ENCODE measurements around the gene ARPP19.
"Not testable (repeated sequence)": the region's sequence is repeated elsewhere in the genome, so short reads cannot be mapped to it uniquely, and the experiment has no call there.

ARPP19 gene

DNA sequence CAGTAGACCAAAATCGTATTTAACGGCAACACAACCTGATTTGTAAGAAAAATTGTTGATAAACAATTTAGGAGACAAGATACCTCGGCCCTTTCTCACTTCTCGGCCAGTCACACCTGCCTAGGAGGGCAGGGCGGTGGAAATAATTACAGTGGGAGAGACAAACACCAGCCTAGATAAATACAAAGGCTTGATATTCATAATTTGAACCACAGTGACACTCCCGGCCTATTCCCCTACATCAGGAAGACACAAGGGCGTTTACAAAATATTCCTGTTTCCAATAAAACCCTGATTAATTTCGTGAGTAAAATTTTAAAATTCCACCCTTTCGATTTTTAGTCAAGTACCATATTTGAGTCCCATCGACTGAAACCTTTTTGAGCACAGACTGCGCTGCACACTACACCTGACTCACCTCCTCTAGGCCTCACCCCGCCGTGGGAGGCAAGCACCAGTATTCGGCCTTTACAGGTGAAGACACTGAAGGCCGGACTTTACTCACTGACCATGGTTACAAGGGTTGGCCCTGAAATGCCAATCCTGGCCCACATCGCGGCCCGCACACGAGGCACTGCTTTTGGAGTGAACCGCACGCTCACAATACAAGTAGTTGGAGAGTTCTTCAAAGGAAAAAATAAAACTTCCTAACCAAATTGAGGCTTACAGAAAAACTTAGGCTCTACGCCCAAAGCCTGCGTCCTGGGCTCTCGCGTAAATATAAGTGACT, 794 bp downstream of the ARPP19 start:
- Histone ChIP-seq H3K4me3 (ENCODE audit: low read depth in 1 of 5, low read length in 5 of 5) (peak overlapping the region; percentile 72 to 91 (median 86)), H3K9me3 (ENCODE audit: control insufficient read depth in 5 of 5, low read length in 5 of 5) (no peaks in the 10 kb centered on the region), H3K9ac (ENCODE audit: low read length in 5 of 5) (peak overlapping the region; percentile 90 to 99 (median 95)), H3K36me3 (ENCODE audit: control insufficient read depth in 5 of 5, insufficient read depth in 5 of 5, low read length in 5 of 5) (no peaks in the 10 kb centered on the region), H3K4me1 (ENCODE audit: control insufficient read depth in 5 of 5, insufficient read depth in 5 of 5, low read length in 5 of 5) (peaks cover 0 to 32% (median 25%) of the 10 kb centered on the region in 5 donors), H3K27ac (ENCODE audit: low read depth, low read length) (peak overlapping the region; percentile 88), H3K27me3 (ENCODE audit: control insufficient read depth in 5 of 5, insufficient read depth in 4 of 5, low read length in 5 of 5) (no peaks in the 10 kb centered on the region)

DNA sequence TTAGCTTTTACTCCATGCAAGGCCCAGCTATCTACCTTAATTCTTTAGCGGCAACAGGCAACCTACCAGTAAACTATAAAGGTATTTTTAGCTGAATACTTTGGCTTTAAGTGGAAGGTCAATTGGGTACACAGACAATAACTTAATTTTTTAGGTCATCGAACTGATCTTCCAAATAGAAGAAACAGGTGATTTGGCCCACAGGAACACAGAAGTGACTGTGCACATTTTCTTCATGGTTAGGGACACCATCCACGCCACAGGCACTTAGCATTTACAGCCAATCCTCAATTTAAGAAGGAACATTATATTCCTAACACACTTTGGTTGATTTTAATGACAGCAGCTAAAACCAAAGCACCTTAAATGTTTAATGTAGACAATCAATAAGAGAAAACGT, 1.9 kb downstream of the ARPP19 start:
- H3K4me1 ChIP-seq (ENCODE audit: control insufficient read depth in 5 of 5, insufficient read depth in 5 of 5, low read length in 5 of 5) = peaks cover 0 to 35% (median 25%) of the 10 kb centered on the region in 5 donors
- peak overlapping the region in 4 of 5 donors; percentile 21 to 57 (median 46) for H3K9ac ChIP-seq (ENCODE audit: low read length in 5 of 5)
- no peaks in the 10 kb centered on the region for H3K9me3 ChIP-seq (ENCODE audit: control insufficient read depth in 5 of 5, low read length in 5 of 5)
- no peaks in the 10 kb centered on the region for H3K27me3 ChIP-seq (ENCODE audit: control insufficient read depth in 5 of 5, insufficient read depth in 4 of 5, low read length in 5 of 5)
- H3K4me3 ChIP-seq (ENCODE audit: low read depth in 1 of 5, low read length in 5 of 5) = peak overlapping the region in 3 of 5 donors; percentile 75 to 88 (median 86)
- no peaks in the 10 kb centered on the region for H3K36me3 ChIP-seq (ENCODE audit: control insufficient read depth in 5 of 5, insufficient read depth in 5 of 5, low read length in 5 of 5)
- no peak overlapping the region for H3K27ac ChIP-seq (ENCODE audit: low read depth, low read length)

DNA sequence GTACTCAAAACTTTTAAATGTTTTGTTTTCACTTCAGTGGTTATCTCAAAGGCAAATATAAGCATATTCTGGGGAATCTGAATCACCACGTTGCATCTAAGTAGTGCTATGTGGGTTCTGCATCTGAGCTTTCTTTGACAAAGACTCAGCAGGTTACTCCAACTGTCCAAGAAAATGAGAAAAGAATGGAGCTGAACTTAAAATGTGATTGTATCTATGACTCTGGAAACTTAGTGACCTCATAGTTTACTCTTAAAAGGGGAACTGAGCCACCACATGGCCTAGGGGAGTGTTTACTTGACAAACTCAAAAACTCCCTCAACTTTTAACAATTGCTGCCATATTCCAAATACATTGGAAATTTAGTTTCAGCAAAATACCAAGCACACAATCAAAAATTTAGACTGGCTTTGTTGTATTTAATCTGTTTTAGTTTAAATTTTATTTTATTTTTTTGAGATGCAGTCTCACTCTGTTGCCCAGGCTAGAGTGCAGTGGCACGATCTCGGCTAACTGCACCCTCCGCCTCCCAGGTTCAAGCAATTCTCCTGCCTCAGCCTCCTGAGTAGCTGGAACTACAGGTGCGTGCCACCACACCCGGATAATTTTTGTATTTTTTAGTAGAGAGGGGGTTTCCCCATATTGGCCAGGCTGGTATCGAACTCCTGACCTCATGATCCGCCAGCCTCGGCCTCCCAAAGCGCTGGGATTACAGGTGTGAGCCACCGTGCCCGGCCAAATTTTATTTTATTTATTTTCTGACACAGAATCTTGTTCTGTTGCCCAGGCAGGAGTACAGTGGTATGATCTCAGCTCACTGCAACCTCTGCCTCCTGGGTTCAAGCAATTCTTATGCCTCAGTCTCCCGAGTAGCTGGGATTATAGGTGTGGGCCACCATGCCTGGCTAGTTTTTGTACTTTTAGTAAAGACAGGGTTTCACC, 3.1 kb downstream of the ARPP19 start:
- H3K36me3 ChIP-seq (ENCODE audit: control insufficient read depth in 5 of 5, insufficient read depth in 5 of 5, low read length in 5 of 5); H3K9me3 ChIP-seq (ENCODE audit: control insufficient read depth in 5 of 5, low read length in 5 of 5); H3K27ac ChIP-seq (ENCODE audit: low read depth, low read length); H3K9ac ChIP-seq (ENCODE audit: low read length in 5 of 5); H3K27me3 ChIP-seq (ENCODE audit: control insufficient read depth in 5 of 5, insufficient read depth in 4 of 5, low read length in 5 of 5); H3K4me3 ChIP-seq (ENCODE audit: low read depth in 1 of 5, low read length in 5 of 5): not testable (repeated sequence)
- peaks cover 0 to 38% (median 32%) of the 10 kb centered on the region in 5 donors for H3K4me1 ChIP-seq (ENCODE audit: control insufficient read depth in 5 of 5, insufficient read depth in 5 of 5, low read length in 5 of 5)

DNA sequence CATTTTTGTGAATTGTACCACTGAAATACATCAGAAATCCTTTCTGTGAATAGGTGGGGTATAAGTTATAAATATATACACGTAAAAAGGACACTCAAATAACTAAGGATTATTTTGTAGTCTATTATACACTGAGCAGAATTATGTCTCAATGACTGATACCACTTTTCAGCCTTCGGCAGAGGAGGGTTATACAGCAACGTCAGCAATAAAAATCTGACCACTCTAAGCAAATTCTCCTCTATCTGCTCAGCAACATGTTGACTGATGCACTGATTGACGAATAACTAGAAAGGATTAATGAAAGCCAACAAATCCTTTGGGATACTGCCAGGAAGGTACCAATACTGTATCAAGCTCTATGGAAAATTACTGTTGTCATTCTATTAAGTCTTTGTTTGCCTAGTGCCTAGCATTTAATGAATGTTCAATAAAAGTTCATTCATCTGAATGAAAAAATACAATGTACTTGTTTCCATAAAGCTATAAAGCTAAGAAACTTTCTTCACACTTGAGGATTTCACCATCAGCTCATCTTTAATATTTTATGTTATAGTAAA, 5.2 kb downstream of the ARPP19 start:
- Histone ChIP-seq H3K4me3 (ENCODE audit: low read depth in 1 of 5, low read length in 5 of 5) (no peak overlapping the region), H3K9ac (ENCODE audit: low read length in 5 of 5) (no peak overlapping the region), H3K9me3 (ENCODE audit: control insufficient read depth in 5 of 5, low read length in 5 of 5) (no peaks in the 10 kb centered on the region), H3K36me3 (ENCODE audit: control insufficient read depth in 5 of 5, insufficient read depth in 5 of 5, low read length in 5 of 5) (peaks cover 0 to 2% (median 0%) of the 10 kb centered on the region in 5 donors), H3K27me3 (ENCODE audit: control insufficient read depth in 5 of 5, insufficient read depth in 4 of 5, low read length in 5 of 5) (no peaks in the 10 kb centered on the region), H3K27ac (ENCODE audit: low read depth, low read length) (no peak overlapping the region), H3K4me1 (ENCODE audit: control insufficient read depth in 5 of 5, insufficient read depth in 5 of 5, low read length in 5 of 5) (peaks cover 0 to 39% (median 32%) of the 10 kb centered on the region in 5 donors)

DNA sequence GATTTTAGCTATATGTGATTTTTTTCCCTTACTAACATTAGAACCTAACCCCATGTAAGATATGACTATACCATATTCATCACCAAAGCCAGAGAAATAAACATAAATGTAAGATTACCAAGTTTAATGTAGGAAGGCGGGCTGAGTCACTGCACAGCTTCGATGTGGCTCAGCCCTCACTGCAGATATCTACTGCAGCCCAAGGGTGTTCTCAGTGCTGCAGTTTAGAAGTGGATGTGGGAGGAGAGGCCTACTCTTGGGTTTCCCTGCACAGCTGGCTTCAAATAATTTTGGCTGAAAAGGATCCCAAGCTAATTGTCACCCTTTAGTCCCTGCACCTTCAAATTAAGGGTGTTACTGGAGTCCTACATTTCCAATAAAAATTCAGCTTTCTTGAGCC, 9.3 kb downstream of the ARPP19 start:
- Histone ChIP-seq H3K36me3 (ENCODE audit: control insufficient read depth in 5 of 5, insufficient read depth in 5 of 5, low read length in 5 of 5) (peaks cover 0 to 6% (median 2%) of the 10 kb centered on the region in 5 donors), H3K4me1 (ENCODE audit: control insufficient read depth in 5 of 5, insufficient read depth in 5 of 5, low read length in 5 of 5) (peaks cover 0 to 21% (median 18%) of the 10 kb centered on the region in 5 donors), H3K4me3 (ENCODE audit: low read depth in 1 of 5, low read length in 5 of 5) (no peak overlapping the region), H3K9me3 (ENCODE audit: control insufficient read depth in 5 of 5, low read length in 5 of 5) (no peaks in the 10 kb centered on the region), H3K27me3 (ENCODE audit: control insufficient read depth in 5 of 5, insufficient read depth in 4 of 5, low read length in 5 of 5) (no peaks in the 10 kb centered on the region), H3K27ac (ENCODE audit: low read depth, low read length) (no peak overlapping the region), H3K9ac (ENCODE audit: low read length in 5 of 5) (no peak overlapping the region)

DNA sequence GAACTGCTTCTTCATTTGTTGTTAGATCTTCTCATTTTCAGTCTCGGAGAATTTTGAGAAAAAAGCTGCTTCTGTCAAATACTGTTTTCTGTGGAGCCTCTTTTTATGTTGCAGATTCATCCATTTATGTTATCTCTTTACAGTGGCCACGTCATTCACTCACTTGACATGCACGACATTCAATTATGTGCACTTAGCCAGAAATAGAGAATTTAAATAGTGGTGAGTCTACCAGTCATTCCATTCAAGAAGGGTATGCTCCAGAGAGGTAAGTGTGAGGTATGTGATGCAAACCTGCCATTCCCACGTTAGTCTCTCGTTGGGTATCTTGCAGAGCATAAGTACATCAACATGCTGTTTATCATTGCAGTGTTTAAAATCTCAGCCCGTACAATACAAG, 9.8 kb downstream of the ARPP19 start:
- peaks cover 0 to 21% (median 18%) of the 10 kb centered on the region in 5 donors for H3K4me1 ChIP-seq (ENCODE audit: control insufficient read depth in 5 of 5, insufficient read depth in 5 of 5, low read length in 5 of 5)

DNA sequence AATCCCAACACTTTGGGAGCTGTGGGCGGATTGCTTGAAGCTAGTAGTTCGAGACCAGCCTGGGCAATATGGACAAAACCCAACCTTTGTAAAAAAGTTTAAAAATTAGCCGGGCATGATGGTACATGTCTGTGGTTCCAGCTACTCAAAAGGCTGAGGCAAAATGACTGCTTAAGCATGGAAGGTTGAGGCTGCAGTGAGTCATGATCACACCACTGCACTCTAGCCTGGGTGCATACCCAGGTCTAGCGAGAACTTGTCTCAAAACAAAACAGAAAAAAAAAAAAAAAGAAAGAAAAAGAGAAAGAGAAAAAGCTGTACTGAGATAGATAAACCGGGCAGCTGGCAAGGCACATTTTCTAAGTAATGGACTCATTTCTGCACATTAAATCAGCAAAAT, 10.6 kb downstream of the ARPP19 start:
- H3K9ac ChIP-seq (ENCODE audit: low read length in 5 of 5) = no peak overlapping the region
- no peaks in the 10 kb centered on the region for H3K27me3 ChIP-seq (ENCODE audit: control insufficient read depth in 5 of 5, insufficient read depth in 4 of 5, low read length in 5 of 5)
- H3K27ac ChIP-seq (ENCODE audit: low read depth, low read length) = no peak overlapping the region
- H3K9me3 ChIP-seq (ENCODE audit: control insufficient read depth in 5 of 5, low read length in 5 of 5) = no peaks in the 10 kb centered on the region
- peaks cover 2 to 6% (median 4%) of the 10 kb centered on the region in 5 donors for H3K36me3 ChIP-seq (ENCODE audit: control insufficient read depth in 5 of 5, insufficient read depth in 5 of 5, low read length in 5 of 5)
- H3K4me3 ChIP-seq (ENCODE audit: low read depth in 1 of 5, low read length in 5 of 5) = no peak overlapping the region
- peaks cover 0 to 24% (median 16%) of the 10 kb centered on the region in 5 donors for H3K4me1 ChIP-seq (ENCODE audit: control insufficient read depth in 5 of 5, insufficient read depth in 5 of 5, low read length in 5 of 5)

More for the DNA sequence above, 9.8 kb downstream of the ARPP19 start:
- H3K36me3 ChIP-seq (ENCODE audit: control insufficient read depth in 5 of 5, insufficient read depth in 5 of 5, low read length in 5 of 5) = peaks cover 0 to 6% (median 2%) of the 10 kb centered on the region in 5 donors
- no peak overlapping the region for H3K4me3 ChIP-seq (ENCODE audit: low read depth in 1 of 5, low read length in 5 of 5)
- no peaks in the 10 kb centered on the region for H3K9me3 ChIP-seq (ENCODE audit: control insufficient read depth in 5 of 5, low read length in 5 of 5)
- H3K27ac ChIP-seq (ENCODE audit: low read depth, low read length) = no peak overlapping the region
- no peaks in the 10 kb centered on the region for H3K27me3 ChIP-seq (ENCODE audit: control insufficient read depth in 5 of 5, insufficient read depth in 4 of 5, low read length in 5 of 5)
- no peak overlapping the region for H3K9ac ChIP-seq (ENCODE audit: low read length in 5 of 5)

DNA sequence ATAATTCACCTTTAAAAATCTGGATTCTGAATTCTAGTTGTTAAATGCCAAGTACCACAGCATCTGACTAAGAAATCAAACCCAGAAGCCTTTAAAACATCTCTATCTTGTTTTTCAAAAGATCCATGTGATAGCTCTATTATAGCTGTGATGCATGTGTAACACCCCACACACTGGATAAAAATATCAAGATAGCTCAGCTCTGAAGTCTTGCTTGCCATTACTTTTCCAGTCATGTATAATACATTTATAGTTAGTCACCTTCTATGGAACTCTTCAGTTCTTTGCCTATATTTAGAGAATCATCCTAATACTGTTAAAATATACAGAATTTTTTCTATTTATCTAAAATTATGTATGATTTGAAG, 11.6 kb downstream of the ARPP19 start:
- Histone ChIP-seq H3K9ac (ENCODE audit: low read length in 5 of 5) (no peak overlapping the region), H3K27ac (ENCODE audit: low read depth, low read length) (no peak overlapping the region)

DNA sequence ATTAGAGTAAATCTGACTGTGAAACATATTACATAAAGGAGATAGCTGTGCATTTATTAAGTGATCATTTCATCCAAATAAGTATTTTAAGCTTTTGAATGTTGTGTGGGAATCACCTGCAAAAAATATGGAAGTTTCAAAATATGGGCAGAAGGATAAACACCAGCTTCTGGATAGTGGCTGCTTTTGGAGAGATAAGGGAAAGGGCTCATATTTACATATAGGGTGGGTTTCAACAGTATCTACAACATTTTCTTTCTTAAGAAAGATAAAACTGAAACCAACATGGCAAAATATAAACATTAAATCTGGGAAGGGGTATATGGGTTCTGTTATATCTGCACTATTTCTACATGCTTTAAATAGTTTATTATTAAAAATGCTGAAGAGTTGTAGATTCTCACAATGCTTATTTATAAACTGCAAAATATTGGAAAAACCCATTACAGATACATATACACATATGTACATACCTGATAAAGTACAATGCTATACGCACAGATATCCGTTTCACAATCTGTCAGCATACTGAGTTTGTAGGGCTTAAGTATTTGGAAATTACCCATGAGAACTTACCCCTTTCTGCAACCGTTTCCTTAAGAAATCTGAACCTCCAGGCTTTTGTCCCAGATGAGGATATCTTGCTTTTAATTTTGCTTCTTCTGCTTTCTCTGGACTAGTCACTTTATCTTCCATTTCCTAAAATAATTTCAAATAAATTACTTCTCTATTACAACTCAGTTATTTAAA, 12.1 kb downstream of the ARPP19 start:
- H3K4me3 ChIP-seq (ENCODE audit: low read depth in 1 of 5, low read length in 5 of 5) = no peak overlapping the region
- peaks cover 0 to 24% (median 18%) of the 10 kb centered on the region in 5 donors for H3K4me1 ChIP-seq (ENCODE audit: control insufficient read depth in 5 of 5, insufficient read depth in 5 of 5, low read length in 5 of 5)
- no peak overlapping the region for H3K27ac ChIP-seq (ENCODE audit: low read depth, low read length)
- H3K27me3 ChIP-seq (ENCODE audit: control insufficient read depth in 5 of 5, insufficient read depth in 4 of 5, low read length in 5 of 5) = no peaks in the 10 kb centered on the region
- no peaks in the 10 kb centered on the region for H3K9me3 ChIP-seq (ENCODE audit: control insufficient read depth in 5 of 5, low read length in 5 of 5)
- H3K9ac ChIP-seq (ENCODE audit: low read length in 5 of 5) = no peak overlapping the region
- H3K36me3 ChIP-seq (ENCODE audit: control insufficient read depth in 5 of 5, insufficient read depth in 5 of 5, low read length in 5 of 5) = peaks cover 3 to 10% (median 7%) of the 10 kb centered on the region in 5 donors

More for the DNA sequence above, 11.6 kb downstream of the ARPP19 start:
- Histone ChIP-seq H3K4me1 (ENCODE audit: control insufficient read depth in 5 of 5, insufficient read depth in 5 of 5, low read length in 5 of 5) (peaks cover 0 to 24% (median 18%) of the 10 kb centered on the region in 5 donors), H3K27me3 (ENCODE audit: control insufficient read depth in 5 of 5, insufficient read depth in 4 of 5, low read length in 5 of 5) (no peaks in the 10 kb centered on the region), H3K36me3 (ENCODE audit: control insufficient read depth in 5 of 5, insufficient read depth in 5 of 5, low read length in 5 of 5) (peaks cover 2 to 6% (median 4%) of the 10 kb centered on the region in 5 donors), H3K4me3 (ENCODE audit: low read depth in 1 of 5, low read length in 5 of 5) (no peak overlapping the region), H3K9me3 (ENCODE audit: control insufficient read depth in 5 of 5, low read length in 5 of 5) (no peaks in the 10 kb centered on the region)

Measured in subcutaneous abdominal adipose tissue (tissue), 5 donors.